GM19372 (cell line): ENCODE results near the gene RAX2.
"Not testable (repeated sequence)": the region's sequence is repeated elsewhere in the genome, so short reads cannot be mapped to it uniquely, and the experiment has no call there.

Source experiments
- ATAC-seq: cut with Tn5 transposase; IDR thresholded peaks from one replicate; pipeline ENCODE4 v1.9.1; 2021; ENCODE audit warnings: mild to moderate bottlenecking, low read depth, moderate library complexity; ENCODE audit not compliant: unreplicated experiment

The RAX2 gene

DNA sequence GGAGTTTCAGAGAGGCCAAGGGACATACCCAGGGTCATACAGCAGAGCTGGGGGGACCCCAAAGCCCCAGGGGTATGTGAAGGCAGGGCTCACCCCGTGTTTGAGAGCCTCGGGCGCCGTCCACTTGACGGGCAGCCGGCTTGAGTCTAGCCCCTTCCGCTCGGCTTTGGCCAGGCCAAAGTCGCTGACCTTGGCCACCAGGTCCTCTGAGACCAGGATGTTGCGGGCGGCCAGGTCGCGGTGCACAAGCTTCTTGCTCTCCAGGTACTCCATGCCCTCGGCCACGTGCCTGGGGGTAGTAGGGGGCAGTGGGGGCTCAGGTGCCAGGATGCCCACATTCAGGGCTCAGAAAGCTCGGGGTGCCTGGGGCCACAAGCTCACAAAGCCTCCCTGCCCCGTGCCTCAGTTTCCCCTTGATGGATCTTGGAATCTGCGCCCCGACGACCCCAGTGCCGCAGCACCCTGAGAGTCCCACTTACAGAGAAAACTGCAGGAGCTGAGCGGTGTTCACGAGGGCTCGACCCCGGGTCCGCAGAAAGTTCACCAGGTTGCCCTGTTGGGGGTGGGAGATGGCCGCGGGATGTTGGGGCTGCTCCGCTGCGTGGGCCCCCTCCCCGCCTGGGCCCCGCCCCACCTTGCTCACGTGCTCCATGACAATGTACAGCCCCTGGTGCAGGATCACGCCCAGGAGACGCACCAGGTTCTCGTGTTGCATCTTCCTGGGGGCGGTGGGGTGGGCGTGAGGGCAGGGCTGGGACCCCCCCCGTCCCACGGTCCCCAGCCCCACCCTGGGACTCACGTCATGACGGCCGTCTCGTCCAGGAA lies 7.1 kb upstream of the RAX2 start:
- ATAC-seq: no peak

DNA sequence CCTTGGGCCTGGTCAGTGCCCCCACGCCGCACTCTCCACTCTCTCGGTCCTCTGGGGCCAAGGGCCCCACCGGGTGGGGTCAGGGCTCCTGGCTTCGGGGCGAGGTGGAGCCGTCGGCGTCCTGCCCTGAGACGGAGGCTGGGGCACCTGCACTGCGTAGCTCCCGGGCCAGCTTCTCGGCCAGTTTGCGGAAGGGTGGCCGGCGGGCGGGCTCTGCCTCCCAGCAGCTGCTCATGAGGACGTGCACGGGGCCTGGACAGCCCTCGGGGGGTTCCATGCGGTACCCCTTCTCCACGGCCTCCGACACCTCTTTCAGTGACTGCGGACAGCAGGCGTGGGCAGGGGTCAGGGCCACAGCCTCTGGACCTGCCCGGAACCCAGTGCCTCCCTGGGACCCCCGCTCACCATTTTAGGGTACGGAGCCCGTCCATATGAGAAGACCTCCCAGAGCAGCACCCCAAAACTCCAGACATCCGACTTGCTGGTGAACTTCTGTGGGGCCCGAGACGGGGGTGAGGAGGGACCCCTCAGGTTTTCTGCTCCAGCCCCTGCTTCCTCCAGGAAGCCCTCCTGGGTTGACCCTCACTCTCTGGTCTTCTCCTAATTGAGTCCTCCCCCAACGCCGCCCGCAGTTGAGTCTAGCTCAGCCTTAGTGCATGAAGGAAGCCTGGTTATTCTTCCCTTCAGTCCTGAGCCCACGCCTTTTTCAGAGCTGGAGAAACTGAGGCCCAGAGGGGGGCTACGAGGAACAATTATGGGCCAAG lies 6.3 kb upstream of the RAX2 start:
- no peak for ATAC-seq

DNA sequence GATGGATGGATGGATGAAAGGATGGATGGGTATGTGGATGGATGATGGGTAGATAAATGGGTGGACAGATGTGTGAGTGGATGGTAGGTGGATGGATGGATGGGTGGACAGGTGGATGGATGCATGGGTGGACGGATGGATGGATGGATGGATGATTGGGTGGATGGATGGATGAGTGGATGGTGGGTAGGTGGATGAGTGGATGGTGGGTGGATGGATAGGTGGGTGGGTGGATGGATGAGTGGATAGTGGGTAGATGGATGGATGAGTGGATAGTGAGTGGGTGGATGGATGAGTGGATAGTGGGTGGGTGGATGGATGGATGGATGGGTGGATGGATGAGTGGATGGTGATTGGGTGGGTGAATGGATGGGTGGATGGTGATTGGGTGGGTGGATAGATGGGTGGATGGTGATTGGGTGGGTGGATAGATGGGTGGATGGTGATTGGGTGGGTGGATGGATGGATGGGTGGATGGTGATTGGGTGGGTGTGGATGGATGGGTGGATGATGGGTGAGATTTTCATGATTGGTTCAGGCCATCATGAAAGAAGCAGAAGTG lies 4.5 kb upstream of the RAX2 start:
- no peak for ATAC-seq

DNA sequence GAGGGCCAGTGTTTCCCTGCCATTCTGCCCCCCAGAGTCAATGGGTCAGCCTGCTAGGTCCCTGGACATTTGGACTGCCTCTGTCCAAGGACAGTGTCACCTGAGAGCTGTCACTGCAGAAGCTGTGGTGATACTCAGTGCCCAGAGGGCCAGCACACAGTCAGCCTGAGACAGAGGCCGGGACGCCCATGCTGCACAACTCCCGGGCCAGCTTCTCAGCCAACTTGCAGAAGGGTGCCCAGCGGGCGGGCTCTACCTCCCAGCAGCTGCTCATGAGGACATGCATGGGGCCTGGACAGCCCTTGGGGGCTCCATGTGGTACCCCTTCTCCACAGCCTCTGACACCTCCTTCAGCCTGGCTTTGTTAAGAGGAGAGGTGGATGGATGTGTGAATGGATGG lies 3.8 kb upstream of the RAX2 start:
- ATAC-seq: no peak

DNA sequence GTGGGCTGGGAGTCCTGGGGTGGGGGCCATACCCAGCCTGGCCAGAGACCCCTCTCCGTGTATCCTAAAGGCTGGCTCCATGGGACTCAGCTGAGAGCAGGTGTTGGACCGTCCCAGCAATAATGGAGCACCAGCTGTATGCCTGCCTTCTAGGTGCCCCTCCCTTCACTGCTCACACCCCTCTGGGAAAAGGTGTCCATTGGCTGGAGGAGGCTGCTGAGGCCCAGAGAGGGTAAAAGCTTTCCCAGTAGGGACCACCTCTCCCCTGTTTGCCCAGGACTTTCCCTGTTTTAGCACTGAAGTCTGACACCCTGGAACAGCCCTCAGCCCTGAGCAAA lies 3.3 kb upstream of the RAX2 start:
- no peak for ATAC-seq

DNA sequence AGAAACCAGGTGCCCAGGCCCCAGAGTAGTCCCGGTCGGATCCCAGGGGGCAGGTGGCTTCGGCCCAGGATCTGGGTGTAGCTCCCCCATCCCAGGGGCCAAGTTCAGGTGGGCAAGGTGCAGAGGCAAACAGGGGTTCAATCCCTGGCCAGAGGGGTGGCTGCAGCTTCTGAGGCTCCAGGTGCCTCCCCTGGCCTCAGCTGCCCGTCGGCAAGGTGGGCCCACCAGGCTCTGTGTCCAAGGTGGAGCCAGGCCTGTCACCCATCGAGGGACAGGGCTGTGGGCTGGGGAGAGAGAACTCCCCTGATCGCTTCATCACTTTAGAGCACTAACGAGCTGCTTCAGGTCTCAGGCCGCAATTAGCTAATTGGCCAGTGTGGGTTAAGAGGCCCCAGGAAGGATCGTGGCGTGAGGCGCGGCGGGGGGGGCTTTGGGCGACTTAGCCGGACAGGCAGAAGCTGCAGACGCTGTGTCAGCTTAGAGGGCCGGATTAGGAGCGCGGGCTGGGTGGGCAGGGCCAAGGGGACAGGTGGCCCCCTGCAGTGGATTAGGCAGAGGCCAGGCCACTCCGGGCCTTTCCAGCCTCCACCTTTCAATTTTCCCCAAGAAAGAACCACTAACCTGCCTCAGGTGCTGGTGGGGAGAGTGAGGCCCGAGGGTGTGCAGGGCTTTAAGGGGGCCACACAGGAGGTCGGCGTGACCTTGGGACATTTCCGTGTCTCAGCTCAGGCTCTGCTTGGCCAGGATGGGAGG lies 2.8 kb upstream of the RAX2 start:
- ATAC-seq: no peak

DNA sequence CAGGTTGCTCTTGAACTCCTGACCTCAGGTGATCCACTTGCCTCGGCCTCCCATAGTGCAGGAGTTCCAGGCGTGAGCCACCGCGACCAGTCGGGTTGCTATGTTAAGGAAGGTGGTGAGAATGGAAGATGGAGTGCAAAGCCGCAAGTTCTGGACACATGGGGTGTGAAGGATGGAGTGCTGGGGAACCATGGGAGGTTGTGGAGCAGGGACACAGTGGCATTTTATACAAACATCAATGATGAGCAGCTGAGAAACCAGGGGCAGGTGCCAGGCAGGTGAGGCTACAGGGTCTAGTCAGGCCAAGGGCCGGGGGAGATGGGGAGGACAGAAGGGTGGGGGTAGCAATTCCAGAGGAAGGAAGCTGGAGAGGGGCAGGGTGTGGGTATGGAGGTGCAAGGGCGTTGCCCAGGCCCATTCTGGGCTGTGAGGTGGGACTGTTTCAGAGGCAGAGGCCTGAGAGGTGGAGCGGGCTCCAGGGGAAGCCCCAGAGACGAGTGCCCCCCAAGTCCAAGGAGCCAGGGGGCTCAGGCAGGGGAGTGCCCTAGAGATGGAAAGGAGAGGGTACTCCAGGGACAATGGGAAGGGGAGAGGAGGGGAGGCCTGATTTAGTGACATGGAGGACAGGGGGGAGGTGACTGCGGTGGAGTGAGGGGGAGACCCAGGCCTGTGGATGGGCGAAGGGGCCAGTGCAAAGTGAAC lies 1.9 kb upstream of the RAX2 start:
- no peak for ATAC-seq

DNA sequence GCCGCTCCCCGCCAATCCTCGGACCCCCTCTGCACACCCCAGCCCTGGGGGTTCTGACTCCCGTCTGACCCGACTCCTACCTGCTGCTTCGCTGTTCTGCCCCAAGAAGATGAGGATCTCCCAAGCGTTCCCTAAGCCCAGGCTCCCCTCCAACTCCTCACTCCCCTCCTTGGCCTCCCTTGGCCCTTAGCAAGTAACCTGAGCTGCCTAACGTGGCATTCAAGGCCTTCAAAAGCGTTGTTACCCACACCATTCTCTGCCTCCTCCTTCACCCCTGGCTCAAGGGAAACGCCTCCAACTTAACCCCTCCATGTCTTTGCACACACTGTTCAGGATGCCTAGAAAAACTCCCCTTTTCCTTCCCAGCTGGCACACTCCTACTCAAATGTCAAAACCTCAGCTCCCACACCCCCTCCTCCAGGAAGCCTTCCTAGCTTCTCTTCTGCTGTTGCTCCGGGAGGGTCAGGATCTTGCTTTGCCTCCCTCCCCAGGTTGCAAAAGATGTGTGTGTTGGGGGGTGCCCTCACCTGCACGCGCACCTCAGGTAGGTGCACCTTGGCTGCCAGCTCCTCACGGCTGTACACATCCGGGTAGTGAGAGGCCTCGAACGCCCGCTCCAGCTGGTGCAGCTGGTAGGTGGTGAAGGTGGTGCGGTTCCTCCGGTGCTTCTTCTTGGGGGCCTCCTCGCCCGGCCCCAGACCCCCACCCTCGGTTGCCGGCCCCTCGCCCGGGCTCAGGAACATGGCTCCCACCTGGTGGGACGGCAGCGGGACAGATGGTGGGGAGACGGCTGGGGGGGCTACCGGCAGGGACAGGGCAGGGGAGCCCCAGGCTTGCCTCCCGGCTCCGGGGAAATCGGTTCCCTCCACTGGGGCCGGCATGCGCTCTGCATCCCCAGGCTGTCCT lies 775 bp downstream of the RAX2 start:
- no peak for ATAC-seq

DNA sequence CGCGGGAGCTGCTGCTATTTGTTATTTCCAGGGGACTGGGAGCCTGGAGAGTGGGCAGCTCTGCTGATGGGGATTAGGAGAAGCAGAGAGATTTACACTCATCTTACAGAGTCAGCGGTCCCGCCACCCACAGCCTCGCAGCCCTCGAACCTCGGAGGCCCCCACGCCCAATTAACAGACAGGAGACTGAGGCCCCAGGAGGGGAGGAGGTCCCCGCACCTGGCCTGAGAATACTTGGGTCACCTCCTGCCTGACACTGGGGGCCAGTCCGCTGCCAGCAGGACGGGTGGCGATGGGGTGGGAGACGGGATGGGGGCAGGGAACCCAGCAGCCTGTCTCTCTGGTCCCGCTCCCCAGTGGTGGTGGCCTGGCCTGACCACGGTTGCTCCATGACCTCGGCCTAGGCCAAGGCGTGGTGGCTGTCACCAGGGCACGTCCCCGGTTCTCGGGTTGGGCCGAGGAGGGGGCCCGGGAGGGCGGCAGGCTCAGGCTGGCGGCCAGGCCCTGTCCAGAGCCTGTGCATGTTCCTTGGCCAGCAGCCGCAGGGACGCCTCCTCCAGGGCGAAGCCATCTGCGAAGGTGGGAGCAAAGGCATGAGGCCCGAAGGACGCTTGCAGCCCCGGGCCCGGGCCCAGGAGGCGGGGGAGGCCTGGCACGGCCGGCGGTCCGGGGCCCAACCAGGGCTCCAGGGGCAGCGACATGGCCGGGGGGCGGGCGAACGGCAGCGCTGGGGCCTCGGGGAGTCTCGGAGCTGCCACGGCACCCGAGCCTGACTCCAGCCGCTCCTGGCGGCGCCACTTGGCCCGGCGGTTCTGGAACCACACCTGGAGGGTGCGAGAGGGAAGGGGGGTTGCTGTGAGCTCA lies 1.7 kb downstream of the RAX2 start:
- ATAC-seq: no peak

DNA sequence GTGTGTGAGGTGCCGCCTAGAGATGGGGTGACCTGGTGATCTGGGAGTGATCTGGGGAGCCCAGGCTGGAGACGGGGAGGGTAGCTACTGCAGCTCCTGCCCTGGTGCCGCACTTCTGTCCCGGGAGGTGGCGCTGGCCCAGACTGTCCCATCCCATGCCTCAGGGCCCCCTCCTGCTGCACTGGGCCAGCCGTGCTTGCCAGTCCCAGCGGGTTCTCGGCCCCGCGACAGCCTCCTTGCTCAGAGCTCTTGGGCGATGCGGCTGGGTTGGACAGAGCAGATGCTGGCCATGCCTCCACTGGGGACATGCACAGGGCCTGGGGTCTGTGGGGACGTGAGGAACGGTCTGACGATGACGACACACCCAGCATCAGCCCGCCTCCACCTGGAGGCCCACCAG lies 2.5 kb downstream of the RAX2 start:
- ATAC-seq: no peak

DNA sequence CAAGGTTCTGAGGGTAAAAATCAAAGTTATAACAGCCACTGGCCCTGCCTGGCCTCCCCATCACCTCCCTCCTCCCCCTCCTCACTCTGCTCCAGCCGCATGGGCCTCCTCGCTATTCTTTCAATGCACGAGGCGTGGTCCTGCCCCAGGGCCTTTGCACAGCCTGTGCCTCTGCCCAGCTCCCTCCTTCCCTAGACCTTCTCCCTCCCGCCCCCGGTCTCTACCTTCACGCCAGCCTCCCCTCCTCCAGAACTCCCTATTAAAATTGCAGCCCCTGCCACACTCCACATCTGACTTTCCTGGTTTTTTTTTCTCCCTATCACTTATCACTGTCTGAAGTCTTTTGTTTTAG lies 3.3 kb downstream of the RAX2 start:
- ATAC-seq: no peak

DNA sequence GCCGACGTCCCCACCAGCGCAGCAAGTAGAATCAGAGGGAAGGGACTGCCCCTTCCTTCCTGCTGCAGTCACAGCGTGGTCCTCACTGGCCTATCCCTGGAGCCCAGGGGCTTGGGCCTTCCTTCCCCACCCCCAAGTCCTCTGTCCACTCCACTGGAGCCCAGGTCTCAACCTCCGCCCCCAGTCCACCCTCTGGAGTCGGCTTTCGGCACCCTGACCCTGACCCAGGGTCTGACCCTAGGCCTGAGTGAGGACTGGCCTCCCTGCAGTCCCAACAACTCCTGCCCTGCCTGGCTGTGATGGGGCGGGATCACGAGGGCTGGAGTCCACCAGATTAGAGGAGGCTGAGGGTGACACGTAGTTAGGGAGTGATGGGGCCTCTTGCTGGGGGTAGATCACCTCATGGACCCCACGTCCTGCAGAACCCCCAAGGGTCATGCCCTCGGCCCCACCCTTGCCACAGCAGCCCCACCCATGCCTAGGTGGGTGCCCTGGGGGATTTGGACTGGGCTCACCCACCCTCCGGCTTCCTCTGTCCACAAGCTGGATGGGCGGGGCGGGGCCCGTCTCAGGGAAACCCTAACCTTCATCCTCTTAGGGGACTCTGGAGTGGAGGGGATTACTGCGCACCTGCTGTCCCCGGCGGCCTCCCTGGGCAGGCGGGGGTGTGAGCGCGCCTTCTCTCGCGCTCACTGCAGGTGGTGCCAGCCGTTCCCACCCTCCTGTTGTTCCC lies 3.8 kb downstream of the RAX2 start:
- no peak for ATAC-seq

DNA sequence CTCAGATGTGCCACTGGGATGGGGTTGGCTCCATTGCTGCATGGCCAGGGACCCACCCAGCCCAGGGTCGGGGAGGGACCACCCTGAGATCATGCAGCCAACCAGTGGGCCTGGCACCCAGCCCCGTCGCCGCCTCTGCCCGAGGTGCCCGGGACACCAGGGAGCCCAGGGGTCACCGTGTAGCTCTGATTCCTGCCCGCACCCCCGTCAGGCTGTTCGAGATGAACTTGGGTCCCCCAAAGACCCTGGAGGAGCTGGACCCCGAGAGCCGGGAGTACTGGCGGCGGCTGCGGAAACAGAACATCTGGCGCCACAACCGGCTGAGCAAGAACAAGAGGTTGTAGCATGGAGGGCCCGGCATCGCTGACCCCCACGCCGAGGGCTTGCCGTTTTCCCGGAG lies 5.0 kb downstream of the RAX2 start:
- no peak for ATAC-seq

DNA sequence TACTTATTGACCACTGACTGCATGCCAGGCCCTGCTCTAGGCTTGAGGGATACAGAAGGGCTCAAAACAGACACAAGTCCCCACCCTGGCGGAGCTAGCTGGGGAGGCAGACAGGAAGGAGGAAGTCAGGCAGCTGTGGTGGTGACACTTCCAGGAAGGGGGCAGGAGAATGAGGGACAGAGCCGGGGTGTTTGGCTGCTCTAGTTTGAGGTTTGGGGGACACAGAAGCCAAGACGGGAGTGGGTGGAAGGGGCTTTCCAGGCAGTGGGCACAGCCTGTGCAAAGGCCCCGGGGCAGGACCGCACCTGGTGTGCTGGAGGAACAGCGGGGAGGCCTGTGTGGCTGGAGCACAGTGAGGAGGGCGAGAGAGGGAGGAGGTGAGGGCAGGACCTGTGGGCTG lies 5.5 kb downstream of the RAX2 start:
- ATAC-seq: no peak

DNA sequence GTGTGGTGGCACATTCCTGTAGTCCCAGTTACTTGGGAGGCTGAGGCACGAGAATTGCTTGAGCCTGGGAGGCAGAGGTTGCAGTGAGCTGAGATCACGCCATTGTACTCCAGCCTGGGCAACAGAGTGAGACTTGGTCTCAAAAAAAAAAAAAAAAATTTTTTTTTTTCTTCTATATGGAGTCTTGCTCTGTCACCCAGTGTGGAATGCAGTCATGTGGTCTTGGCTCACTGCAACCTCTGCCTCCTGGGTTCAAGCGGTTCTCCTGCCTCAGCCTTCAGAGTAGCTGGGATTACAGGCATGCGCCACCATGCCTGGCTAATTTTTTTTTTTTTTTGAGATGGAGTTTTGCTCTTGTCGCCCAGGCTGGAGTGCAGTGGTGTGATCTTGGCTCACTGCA lies 6.3 kb downstream of the RAX2 start:
- ATAC-seq: not testable (repeated sequence)

DNA sequence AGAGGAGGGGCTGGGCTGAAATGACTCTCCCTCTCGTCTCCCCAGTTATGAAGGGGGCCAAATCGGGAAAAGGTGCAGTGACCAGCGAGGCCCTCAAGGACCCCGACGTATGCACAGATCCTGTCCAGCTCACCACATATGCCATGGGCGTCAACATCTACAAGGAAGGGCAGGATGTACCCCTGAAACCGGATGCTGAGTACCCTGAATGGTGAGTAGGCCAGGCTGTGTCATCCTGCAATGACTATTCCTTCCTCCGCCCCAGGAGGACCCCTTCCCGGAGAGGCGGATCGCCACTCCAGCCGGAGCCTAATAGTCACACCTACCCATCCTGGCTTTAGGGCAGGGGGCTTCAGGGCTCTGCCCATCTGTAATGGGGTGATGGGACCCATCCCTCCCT lies 6.9 kb downstream of the RAX2 start:
- ATAC-seq: no peak

DNA sequence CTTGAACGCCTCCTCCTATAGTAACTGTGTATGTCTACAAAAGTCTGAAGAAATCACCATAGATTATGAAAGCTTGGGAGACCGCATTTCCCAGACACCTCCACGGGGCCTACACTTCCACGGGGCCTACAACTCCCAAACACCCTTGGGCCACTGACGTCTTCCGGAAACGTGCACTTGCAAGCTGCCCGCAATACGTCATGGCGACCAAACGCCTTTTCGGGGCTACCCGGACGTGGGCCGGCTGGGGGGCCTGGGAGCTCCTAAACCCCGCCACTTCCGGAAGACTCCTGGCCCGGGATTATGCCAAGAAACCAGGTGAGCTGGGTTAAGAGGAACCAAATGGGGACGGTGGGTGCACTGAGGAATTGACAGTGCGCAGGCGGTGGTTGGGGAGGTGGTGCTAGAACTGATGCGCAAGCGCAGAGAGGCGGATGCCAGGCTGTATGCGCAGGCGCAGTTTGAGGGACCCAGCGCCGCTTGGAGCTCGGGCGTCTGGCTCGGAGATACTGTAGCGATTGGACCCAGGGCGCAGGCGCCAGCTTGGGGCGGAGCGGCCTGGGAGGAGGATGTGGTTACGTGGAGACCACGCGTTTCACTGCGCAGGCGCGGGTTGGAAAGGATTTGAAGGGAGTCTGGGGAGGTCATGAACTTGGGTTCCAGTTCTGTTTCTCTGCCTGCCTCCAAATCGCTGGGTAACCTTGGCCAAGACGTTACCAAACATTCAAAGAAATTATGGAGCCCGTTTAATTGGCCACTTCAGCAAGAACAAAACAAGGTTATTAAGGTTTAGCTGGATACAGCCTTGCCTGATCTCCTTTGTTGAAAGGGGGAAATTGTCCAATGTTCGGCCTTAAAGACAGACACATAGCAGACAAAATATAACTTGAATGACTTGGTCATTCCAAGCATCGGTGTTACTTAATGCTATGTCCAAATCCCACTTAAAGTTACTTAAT lies 9.2 kb downstream of the RAX2 start, which contains the start of gene MRPL54:
TSS of gene MRPL54 (plus strand) at position 182 of the 959 bp plus-strand sequence. CDS start at position 201, 19 bp downstream.
- peak; percentile 72 for ATAC-seq
